ENCODE measurements around the gene ELP1.

- TF ChIP-seq HMGXB4 (CRISPR knock-in tag; IDR thresholded peaks at IDR 0.05; ENCODE audit: borderline replicate concordance), result no peak
- no peak for TF ChIP-seq CTCF (IDR thresholded peaks at IDR 0.05)
- TF ChIP-seq ELK1 (IDR thresholded peaks at IDR 0.05; ENCODE audit: low read depth, low read length), result no peak
- TF ChIP-seq POLR2A (IDR thresholded peaks at IDR 0.05; ENCODE audit: low read length), result no peak
- TF ChIP-seq EP300 (IDR thresholded peaks at IDR 0.05), result no peak
- no peak for TF ChIP-seq MAZ (IDR thresholded peaks at IDR 0.05; ENCODE audit: borderline replicate concordance, low read depth, low read length)
- TF ChIP-seq CBX2 (IDR thresholded peaks at IDR 0.05; ENCODE audit: borderline replicate concordance, low read depth), result no peak
- no peak for TF ChIP-seq TFCP2L1 (CRISPR knock-in tag; IDR thresholded peaks at IDR 0.05)
- TF ChIP-seq RCOR1 (IDR thresholded peaks at IDR 0.05; ENCODE audit: low read depth, low read length), result no peak
- TF ChIP-seq CBX8 (IDR thresholded peaks at IDR 0.05), result no peak
- TF ChIP-seq JUN (IDR thresholded peaks at IDR 0.05), result no peak
- TF ChIP-seq KDM5A (IDR thresholded peaks at IDR 0.05), result no peak
Observed at GRCh38 chr9:108865037-108865436, 68.9 kb downstream of the ELP1 start.
